T-helper 2 cell treated with Interferon-gamma antibody and Interleukin-4, amounts not matched to agents 5 μg/mL and 100 μg/mL, for 36 hours (primary cell): ENCODE data around the gene TPI1.
A peak's percentile ranks its signal among the peaks of the same experiment; 100 is the strongest.

Experiments used
- DNase-seq: peaks from one replicate; pipeline ENCODE4 v3.0.0; 2021; ENCODE audit warnings: low spot score
- H3K27ac Mint-ChIP-seq: one replicate; pipeline ENCODE4 v1.8.0; 2021; ENCODE audit warnings: mild to moderate bottlenecking, mixed read lengths
- H3K27me3 Mint-ChIP-seq: one replicate; pipeline ENCODE4 v1.8.0; 2021; ENCODE audit warnings: low read depth, mixed read lengths
- H3K36me3 Mint-ChIP-seq: one replicate; pipeline ENCODE4 v1.8.0; 2021; ENCODE audit warnings: low read depth, mixed read lengths
- H3K4me1 Mint-ChIP-seq: one replicate; pipeline ENCODE4 v1.8.0; 2021; ENCODE audit warnings: low read depth, mixed read lengths
- H3K4me3 Mint-ChIP-seq: one replicate; pipeline ENCODE4 v1.8.0; 2022; ENCODE audit warnings: mild to moderate bottlenecking, moderate library complexity, mixed read lengths
- H3K9me3 Mint-ChIP-seq: one replicate; pipeline ENCODE4 v1.8.0; 2021; ENCODE audit warnings: mixed read lengths

Gene TPI1

GRCh38 chr12:6867413-6868210 is at the start of gene TPI1:
Gene TPI1, plus strand, starts transcription at chr12:6867531. Its CDS starts 36 bp downstream, at chr12:6867567.
- peak within 1 kb of the TSS; percentile 92 for H3K27ac Mint-ChIP-seq
- H3K9me3 Mint-ChIP-seq, result no peaks in the 10 kb centered on the region
- H3K27me3 Mint-ChIP-seq, result no peaks in the 10 kb centered on the region
- H3K36me3 Mint-ChIP-seq, result peaks cover 69% of the 10 kb centered on the region
- DNase-seq, result peak; percentile 81
- H3K4me1 Mint-ChIP-seq, result peaks cover 46% of the 10 kb centered on the region
- peak within 1 kb of the TSS; percentile 93 for H3K4me3 Mint-ChIP-seq

- Mint-ChIP-seq H3K4me1 (peaks cover 12% of the 10 kb centered on the region), H3K9me3 (no peaks in the 10 kb centered on the region), H3K27ac (no peak overlapping the region), H3K27me3 (peaks cover 9% of the 10 kb centered on the region), H3K4me3 (no peak overlapping the region), H3K36me3 (peaks cover 52% of the 10 kb centered on the region)
- DNase-seq, result no peak
Observed at GRCh38 chr12:6817662-6818157, 49.6 kb upstream of the TPI1 start.

DNA sequence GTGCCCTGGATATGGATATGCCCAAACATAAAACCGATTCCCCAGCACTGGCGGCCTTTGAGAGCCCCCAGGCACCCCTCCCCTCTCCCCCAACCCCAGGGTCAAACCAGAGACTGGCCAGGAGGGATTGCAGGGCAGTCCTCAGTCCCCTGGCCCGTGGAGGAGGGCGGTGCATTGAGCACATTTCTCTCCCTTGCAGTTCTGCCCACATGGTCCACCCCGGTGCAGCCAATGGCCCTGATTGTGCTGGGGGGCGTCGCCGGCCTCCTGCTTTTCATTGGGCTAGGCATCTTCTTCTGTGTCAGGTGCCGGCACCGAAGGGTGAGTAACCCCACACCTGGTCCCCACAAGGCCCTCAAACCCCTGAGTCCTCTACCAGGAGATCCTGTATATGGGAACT is 49.1 kb upstream of the TPI1 start:
- Mint-ChIP-seq H3K36me3 (peaks cover 52% of the 10 kb centered on the region), H3K27ac (no peak overlapping the region), H3K9me3 (no peaks in the 10 kb centered on the region), H3K4me3 (no peak overlapping the region), H3K27me3 (peaks cover 14% of the 10 kb centered on the region), H3K4me1 (peaks cover 12% of the 10 kb centered on the region)
- no peak for DNase-seq

DNA sequence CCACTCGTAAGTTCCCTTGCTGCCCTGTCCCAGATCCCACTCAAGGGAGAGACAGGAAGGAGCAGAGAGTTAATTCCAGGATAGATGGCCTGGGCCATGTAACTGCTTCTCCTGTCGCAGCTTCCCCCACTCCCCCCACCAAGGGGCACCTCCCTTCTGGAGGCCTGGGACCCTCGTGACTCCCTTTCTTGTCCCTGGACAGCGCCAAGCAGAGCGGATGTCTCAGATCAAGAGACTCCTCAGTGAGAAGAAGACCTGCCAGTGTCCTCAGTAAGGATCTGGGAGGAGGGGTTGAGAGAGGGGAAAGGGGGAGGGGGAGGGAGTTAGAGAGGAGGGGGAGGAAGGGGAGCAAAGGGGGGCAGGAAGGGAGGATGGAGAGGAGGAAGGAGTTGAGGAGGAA is 48.7 kb upstream of the TPI1 start:
- peaks cover 16% of the 10 kb centered on the region for H3K27me3 Mint-ChIP-seq

GRCh38 chr12:6819106-6820030 is 48.0 kb upstream of the TPI1 start:
- H3K9me3 Mint-ChIP-seq, result no peaks in the 10 kb centered on the region
- H3K36me3 Mint-ChIP-seq, result peaks cover 48% of the 10 kb centered on the region
- H3K4me3 Mint-ChIP-seq, result no peak overlapping the region
- peaks cover 21% of the 10 kb centered on the region for H3K27me3 Mint-ChIP-seq
- H3K27ac Mint-ChIP-seq, result no peak overlapping the region
- DNase-seq, result no peak
- H3K4me1 Mint-ChIP-seq, result peaks cover 12% of the 10 kb centered on the region

More for the DNA sequence above, 48.7 kb upstream of the TPI1 start:
- peaks cover 12% of the 10 kb centered on the region for H3K4me1 Mint-ChIP-seq
- no peak overlapping the region for H3K4me3 Mint-ChIP-seq
- H3K9me3 Mint-ChIP-seq, result no peaks in the 10 kb centered on the region
- H3K27ac Mint-ChIP-seq, result no peak overlapping the region
- DNase-seq, result no peak
- peaks cover 52% of the 10 kb centered on the region for H3K36me3 Mint-ChIP-seq

DNA sequence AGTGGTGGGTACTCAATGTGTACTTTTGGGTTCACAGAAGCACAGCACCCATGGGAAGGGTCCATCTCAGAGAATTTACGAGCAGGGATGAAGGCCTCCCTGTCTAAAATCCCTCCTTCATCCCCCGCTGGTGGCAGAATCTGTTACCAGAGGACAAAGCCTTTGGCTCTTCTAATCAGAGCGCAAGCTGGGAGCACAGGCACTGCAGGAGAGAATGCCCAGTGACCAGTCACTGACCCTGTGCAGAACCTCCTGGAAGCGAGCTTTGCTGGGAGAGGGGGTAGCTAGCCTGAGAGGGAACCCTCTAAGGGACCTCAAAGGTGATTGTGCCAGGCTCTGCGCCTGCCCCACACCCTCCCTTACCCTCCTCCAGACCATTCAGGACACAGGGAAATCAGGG is 47.2 kb upstream of the TPI1 start:
- Mint-ChIP-seq H3K9me3 (no peaks in the 10 kb centered on the region), H3K36me3 (peaks cover 42% of the 10 kb centered on the region), H3K4me3 (no peak overlapping the region), H3K27ac (no peak overlapping the region), H3K27me3 (peaks cover 27% of the 10 kb centered on the region), H3K4me1 (peaks cover 13% of the 10 kb centered on the region)
- no peak for DNase-seq

- H3K27me3 Mint-ChIP-seq, result peaks cover 36% of the 10 kb centered on the region
- no peak for DNase-seq
- peaks cover 29% of the 10 kb centered on the region for H3K36me3 Mint-ChIP-seq
- peak within 1 kb of the TSS; percentile 32 for H3K27ac Mint-ChIP-seq
- H3K9me3 Mint-ChIP-seq, result no peaks in the 10 kb centered on the region
- H3K4me1 Mint-ChIP-seq, result peaks cover 17% of the 10 kb centered on the region
- peak within 1 kb of the TSS; percentile 53 for H3K4me3 Mint-ChIP-seq
Observed at GRCh38 chr12:6821591-6822425, 45.5 kb upstream of the TPI1 start, which contains the start of gene GPR162. Gene GPR162, plus strand, starts transcription at chr12:6821821. Its CDS starts 2,078 bp downstream, at chr12:6823899.

GRCh38 chr12:6822426-6823135 is 44.8 kb upstream of the TPI1 start:
- peaks cover 24% of the 10 kb centered on the region for H3K36me3 Mint-ChIP-seq
- peaks cover 40% of the 10 kb centered on the region for H3K27me3 Mint-ChIP-seq
- no peak overlapping the region for H3K4me3 Mint-ChIP-seq
- no peak overlapping the region for H3K27ac Mint-ChIP-seq
- H3K4me1 Mint-ChIP-seq, result peaks cover 22% of the 10 kb centered on the region
- no peak for DNase-seq
- no peaks in the 10 kb centered on the region for H3K9me3 Mint-ChIP-seq

DNA sequence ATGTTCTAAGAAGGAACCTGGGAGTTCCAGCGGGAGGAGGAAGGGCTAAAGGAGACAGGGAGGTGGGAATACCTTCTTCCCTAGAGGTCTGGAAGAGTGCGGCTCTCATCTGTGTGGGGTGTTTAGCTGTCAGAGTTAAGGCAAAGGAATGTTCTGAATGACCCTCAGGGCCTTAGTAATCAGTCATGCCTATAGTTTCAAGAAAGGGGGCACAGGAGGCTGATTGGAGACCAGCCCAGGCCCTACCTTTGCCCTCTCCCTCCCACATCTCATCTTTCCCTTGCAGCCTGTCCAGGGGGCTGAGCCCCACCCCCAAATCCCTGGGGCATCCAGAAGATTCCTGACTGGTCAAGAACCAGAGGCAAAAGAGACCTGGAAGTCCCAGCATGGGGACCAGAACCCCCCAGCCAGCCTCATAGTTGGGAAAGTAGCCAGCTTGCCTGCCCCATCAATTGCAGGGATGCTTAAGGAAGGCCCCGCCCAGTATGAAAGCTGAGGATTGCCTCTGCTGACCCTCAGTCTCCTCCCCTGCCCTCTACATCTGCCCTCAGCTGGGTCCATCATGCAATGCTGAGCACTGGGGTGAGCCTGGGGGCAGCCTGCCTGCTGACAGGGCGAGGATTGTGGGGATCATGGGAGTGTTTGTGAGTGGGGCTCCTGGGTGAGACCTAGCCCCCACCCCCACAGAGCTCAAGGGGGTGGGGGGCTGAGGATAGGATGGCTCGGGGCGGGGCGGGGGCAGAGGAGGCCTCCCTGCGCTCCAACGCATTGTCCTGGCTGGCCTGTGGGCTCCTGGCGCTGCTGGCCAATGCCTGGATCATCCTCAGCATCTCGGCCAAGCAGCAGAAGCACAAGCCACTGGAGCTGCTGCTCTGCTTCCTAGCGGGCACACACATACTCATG is 43.9 kb upstream of the TPI1 start:
- no peak for DNase-seq
- H3K36me3 Mint-ChIP-seq, result peaks cover 16% of the 10 kb centered on the region
- H3K9me3 Mint-ChIP-seq, result no peaks in the 10 kb centered on the region
- no peak overlapping the region for H3K27ac Mint-ChIP-seq
- peaks cover 25% of the 10 kb centered on the region for H3K4me1 Mint-ChIP-seq
- no peak overlapping the region for H3K4me3 Mint-ChIP-seq
- peaks cover 43% of the 10 kb centered on the region for H3K27me3 Mint-ChIP-seq

DNA sequence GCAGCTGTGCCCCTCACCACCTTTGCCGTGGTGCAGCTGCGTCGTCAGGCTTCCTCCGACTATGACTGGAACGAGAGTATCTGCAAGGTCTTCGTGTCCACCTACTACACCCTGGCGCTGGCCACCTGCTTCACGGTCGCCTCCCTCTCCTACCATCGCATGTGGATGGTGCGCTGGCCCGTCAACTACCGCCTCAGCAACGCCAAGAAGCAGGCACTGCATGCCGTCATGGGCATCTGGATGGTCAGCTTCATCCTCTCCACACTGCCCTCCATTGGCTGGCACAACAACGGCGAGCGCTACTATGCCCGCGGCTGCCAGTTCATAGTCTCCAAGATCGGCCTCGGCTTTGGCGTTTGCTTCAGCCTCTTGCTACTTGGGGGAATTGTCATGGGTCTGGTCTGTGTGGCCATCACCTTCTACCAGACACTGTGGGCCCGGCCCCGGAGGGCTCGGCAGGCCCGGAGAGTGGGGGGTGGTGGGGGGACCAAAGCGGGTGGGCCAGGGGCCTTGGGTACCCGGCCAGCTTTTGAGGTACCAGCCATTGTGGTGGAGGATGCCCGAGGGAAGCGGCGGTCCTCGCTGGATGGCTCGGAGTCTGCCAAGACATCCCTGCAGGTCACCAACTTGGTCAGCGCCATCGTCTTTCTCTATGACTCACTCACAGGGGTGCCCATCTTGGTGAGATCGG is 43.1 kb upstream of the TPI1 start:
- peaks cover 48% of the 10 kb centered on the region for H3K27me3 Mint-ChIP-seq
- H3K9me3 Mint-ChIP-seq, result no peaks in the 10 kb centered on the region
- peaks cover 29% of the 10 kb centered on the region for H3K4me1 Mint-ChIP-seq
- no peak for DNase-seq
- peaks cover 9% of the 10 kb centered on the region for H3K36me3 Mint-ChIP-seq
- no peak overlapping the region for H3K27ac Mint-ChIP-seq
- no peak overlapping the region for H3K4me3 Mint-ChIP-seq

GRCh38 chr12:6824901-6825381 is 42.4 kb upstream of the TPI1 start:
- DNase-seq, result no peak
- peaks cover 31% of the 10 kb centered on the region for H3K4me1 Mint-ChIP-seq
- H3K27me3 Mint-ChIP-seq, result peaks cover 53% of the 10 kb centered on the region

More at GRCh38 chr12:6824901-6825381, 42.4 kb upstream of the TPI1 start:
- no peak overlapping the region for H3K4me3 Mint-ChIP-seq
- peaks cover 3% of the 10 kb centered on the region for H3K36me3 Mint-ChIP-seq
- H3K27ac Mint-ChIP-seq, result no peak overlapping the region
- no peaks in the 10 kb centered on the region for H3K9me3 Mint-ChIP-seq
